GM19372 (cell line): ENCODE measurements around the gene NOL7.
A peak's percentile ranks its signal among the peaks of the same experiment; 100 is the strongest.

Experiments used
- ATAC-seq: cut with Tn5 transposase; IDR thresholded peaks from one replicate; pipeline ENCODE4 v1.9.1; 2021; ENCODE audit warnings: mild to moderate bottlenecking, low read depth, moderate library complexity; ENCODE audit not compliant: unreplicated experiment

NOL7 gene

GRCh38 chr6:13614926-13615791, at the start of gene NOL7:
Gene NOL7, plus strand, starts transcription at chr6:13615335. Its CDS starts 24 bp downstream, at chr6:13615359.
- peak; percentile 88 for ATAC-seq

GRCh38 chr6:13565921-13566320, 49.2 kb upstream of the NOL7 start:
- no peak for ATAC-seq

GRCh38 chr6:13566500-13566899, 48.6 kb upstream of the NOL7 start:
- ATAC-seq, result no peak

DNA sequence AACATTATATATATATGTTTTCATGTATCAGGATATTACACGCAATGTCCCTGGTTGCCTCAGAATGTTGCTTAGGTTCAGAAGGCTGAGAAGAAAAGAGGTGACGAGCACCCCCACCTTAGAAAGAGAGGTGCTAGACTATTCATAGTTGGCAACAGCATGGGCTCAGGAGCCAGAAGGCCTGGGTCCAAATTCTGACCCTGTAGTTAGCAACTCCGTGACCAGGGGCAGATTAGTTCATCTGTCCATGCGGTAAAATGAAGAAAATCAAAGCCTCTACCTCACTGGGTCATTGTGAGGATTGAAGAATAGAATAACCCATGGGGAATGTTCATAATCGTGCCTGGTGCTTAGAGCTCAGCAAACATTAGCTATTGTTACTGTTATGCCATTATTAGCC, 46.2 kb upstream of the NOL7 start:
- no peak for ATAC-seq

DNA sequence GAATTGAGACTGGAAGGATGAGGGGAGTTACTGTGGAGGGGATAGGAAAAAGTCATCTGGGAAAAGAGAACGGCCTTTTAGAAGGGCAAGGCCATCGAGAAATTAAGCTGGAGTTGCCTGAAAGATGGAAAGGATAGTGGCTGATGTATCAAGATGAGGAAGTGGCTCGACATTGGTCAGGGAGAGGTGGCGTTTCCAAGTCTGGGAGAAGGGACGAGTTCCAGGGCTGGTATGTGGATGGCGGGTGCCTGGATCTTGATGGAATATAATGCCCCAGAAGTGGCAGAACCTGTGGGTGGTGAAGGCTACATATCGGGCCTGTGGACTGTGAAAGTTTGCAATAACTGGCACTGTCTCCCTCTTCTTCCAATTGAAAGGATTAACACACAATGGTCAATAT, 42.9 kb upstream of the NOL7 start:
- ATAC-seq, result no peak

GRCh38 chr6:13572951-13573654, 42.0 kb upstream of the NOL7 start:
- no peak for ATAC-seq

DNA sequence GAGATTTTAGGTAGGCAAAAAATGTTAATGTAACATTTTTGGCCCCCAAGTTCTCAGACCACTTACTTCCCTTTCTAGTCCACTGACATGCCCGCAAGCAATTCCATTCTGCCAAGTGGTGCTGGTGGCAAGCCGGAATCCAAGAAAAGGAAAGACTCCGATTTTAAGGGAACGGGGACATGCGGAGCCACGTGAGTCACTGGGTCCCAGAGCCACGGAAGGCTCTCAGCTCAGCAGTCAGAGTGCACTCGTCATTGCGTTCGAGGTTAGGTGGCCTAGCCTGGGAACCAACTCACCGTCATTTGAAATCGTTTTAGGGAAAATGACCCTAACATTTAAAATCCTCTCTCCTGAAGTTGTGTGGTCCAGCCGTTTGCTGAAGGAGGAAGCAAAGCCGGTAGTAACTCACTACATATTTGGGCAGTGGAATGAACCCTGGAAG, 41.4 kb upstream of the NOL7 start:
- ATAC-seq, result no peak

GRCh38 chr6:13574149-13574570, 41.0 kb upstream of the NOL7 start:
- ATAC-seq, result peak; percentile 75

DNA sequence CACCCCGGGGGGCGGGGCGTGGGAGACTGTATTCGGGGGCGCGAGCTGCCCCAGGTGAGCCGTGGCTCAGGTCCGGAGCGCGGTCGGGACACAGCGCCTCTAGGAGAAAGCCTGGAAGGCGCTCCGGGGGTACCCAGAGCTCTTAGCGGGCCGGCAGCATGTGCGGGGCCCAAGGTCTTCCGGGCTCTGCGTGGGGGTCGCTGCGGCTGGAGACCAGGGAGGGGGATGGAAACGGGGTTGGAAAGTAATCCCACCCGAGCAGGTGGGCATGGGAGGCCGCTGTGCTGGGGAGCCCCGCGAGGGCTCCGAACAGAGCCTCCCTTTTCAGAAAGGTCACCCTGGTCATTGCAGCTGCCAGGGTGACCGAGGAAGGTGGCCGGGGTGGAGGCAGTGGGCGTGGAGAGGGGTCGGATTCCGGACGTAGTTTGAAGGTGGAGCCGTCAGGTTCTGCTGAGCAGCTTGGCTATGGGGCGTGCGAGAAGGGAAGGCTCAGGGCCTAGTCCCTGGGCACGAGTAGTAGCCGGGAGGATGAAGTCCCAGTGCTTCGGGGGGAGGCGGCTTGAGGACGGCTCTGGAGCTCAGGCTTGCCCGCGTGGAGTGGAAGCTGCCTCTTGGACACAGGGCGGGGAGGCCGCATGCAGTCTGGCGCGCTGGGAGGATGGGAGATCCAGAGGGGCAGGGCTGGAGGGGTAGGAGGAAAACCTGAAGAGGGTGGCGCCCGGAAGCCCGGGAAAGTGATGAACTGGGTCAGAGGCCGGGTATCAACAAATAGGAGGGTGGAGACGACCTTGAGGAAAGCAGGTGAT, 40.4 kb upstream of the NOL7 start, which contains the start of gene SIRT5:
SIRT5 (plus strand) TSS at position 31 of the 806 bp plus-strand sequence. CDS start 9,510 bp downstream, outside the sequence.
- peak; percentile 56 for ATAC-seq

- ATAC-seq, result peak; percentile 2
Observed at GRCh38 chr6:13575377-13575775, 39.8 kb upstream of the NOL7 start.

DNA sequence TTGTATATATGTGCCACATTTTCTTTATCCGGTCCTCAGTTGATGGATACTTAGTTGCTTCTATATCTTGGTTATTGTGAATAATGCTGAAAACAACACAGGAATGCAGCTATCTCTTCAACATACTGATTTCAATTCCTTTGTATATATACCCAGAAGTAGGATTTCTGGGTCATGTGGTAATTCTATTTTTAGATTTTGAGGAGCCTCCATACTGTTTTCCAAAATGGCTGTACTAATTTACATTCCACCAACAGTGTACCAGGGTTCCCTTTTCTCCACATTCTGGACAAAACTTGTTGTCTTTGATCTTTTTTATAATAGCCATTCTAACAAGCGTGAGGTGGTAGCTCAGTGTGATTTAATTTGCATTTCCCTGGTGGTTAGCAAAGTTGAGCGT, 39.1 kb upstream of the NOL7 start:
- no peak for ATAC-seq

- ATAC-seq, result no peak
Observed at GRCh38 chr6:13577926-13578325, 37.2 kb upstream of the NOL7 start.

- ATAC-seq, result no peak
Observed at GRCh38 chr6:13579911-13580310, 35.2 kb upstream of the NOL7 start.

- no peak for ATAC-seq
Observed at GRCh38 chr6:13581700-13582229, 33.4 kb upstream of the NOL7 start.

DNA sequence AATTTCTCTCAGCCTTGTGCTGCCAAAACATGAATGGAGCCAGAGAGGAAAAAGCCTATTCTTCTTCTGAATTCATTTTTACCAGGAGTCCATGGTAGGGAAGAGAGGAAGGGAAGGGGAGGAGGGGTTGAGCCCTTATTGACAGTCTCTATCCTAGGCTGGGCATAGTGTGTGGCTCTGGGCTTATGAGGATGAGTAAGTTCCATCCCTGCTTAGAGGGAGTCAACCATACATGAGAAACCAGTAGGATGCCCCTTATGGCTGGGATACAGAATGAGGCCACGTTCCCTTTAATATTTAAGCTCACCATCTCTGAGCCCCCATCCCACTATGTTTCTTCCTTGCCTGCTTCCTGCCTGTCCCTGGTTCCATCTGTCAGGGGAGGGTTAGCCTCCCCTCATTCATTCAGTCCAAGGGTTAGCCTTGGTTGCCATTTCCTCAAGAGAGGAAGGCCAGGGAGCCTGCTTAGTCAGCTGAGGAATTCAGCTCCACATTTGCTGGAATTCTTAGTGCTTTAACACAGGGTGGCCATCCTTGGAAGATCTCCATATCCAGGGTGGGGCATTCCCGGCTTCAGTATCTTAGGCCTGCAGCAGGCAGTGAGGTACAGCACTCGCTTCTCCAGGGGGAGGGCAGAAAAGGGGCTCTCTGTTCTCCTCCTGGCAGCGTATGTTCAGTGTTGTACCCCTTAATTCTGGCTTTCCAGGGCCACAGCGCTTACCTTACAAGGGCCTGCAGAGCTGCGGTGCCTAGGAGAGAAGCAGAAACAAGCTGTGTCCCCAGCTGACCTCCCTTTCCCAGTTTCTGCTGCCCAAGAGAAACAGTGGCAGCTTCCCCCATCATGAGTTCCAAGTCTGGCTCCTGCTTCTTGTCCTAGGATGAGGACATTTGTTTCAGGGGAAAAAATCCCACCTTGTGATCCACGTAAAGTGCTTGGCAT, 28.3 kb upstream of the NOL7 start:
- ATAC-seq, result no peak

GRCh38 chr6:13589801-13590200, 25.3 kb upstream of the NOL7 start:
- no peak for ATAC-seq

DNA sequence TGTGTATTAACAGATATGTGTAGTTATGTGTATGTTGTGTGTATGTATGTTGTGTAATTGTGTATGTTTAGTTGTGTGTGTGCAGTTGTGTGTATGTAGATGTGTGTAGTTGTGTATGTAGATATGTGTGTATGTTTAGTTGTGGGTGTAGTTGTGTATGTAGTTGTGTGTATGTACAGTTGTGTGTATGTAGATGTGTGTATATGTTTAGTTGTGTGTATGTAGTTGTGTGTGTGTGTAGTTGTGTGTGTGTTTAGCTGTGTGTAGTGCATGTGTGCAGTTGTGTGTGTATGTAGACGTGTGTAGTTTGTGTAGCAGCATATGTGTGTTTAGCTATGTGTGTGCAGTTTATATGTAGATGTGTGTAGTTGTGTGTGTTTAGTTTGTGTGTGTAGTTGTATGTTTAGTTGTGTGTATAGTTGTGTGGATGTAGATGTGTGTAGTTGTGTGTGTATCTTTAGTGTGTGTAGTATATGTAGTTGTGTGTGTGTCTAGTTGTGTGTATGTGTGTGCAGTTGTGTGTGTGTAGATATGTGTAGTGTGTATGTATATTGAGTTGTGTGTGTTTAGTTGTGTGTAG, 24.5 kb upstream of the NOL7 start:
- no peak for ATAC-seq

GRCh38 chr6:13591205-13591921, 23.8 kb upstream of the NOL7 start:
- ATAC-seq, result no peak
